ENCODE results near the gene NOTCH1.

The NOTCH1 gene

GRCh38 chr9:136470356-136470755 lies 75.5 kb downstream of the NOTCH1 start:
- DNase-seq, result no peak
- Mint-ChIP-seq H3K36me3 (ENCODE audit: low read depth) (peaks cover 36% of the 10 kb centered on the region), H3K27ac (peak overlapping the region; percentile 25), H3K27me3 (ENCODE audit: low read depth, poor library complexity) (no peaks in the 10 kb centered on the region), H3K9me3 (no peaks in the 10 kb centered on the region), H3K4me3 (no peak overlapping the region), H3K4me1 (peaks cover 7% of the 10 kb centered on the region)
- no peak for TF ChIP-seq CTCF (IDR thresholded peaks at IDR 0.05)

- DNase-seq, result no peak
- Mint-ChIP-seq H3K9me3 (no peaks in the 10 kb centered on the region), H3K4me3 (no peak overlapping the region), H3K27me3 (ENCODE audit: low read depth, poor library complexity) (no peaks in the 10 kb centered on the region), H3K27ac (no peak overlapping the region), H3K4me1 (peaks cover 7% of the 10 kb centered on the region), H3K36me3 (ENCODE audit: low read depth) (peaks cover 48% of the 10 kb centered on the region)
- no peak for TF ChIP-seq CTCF (IDR thresholded peaks at IDR 0.05)
Measured at GRCh38 chr9:136467766-136468165, 78.1 kb downstream of the NOTCH1 start.

- H3K4me1 Mint-ChIP-seq, result peaks cover 7% of the 10 kb centered on the region
- peaks cover 55% of the 10 kb centered on the region for H3K36me3 Mint-ChIP-seq (ENCODE audit: low read depth)
- TF ChIP-seq CTCF (IDR thresholded peaks at IDR 0.05), result no peak
- H3K4me3 Mint-ChIP-seq, result no peak overlapping the region
- no peaks in the 10 kb centered on the region for H3K27me3 Mint-ChIP-seq (ENCODE audit: low read depth, poor library complexity)
- H3K9me3 Mint-ChIP-seq, result no peaks in the 10 kb centered on the region
- no peak overlapping the region for H3K27ac Mint-ChIP-seq
- no peak for DNase-seq
Measured at GRCh38 chr9:136466155-136466541, 79.7 kb downstream of the NOTCH1 start.

- Mint-ChIP-seq H3K4me3 (no peak overlapping the region), H3K9me3 (no peaks in the 10 kb centered on the region), H3K27me3 (ENCODE audit: low read depth, poor library complexity) (no peaks in the 10 kb centered on the region), H3K27ac (no peak overlapping the region), H3K4me1 (peaks cover 7% of the 10 kb centered on the region), H3K36me3 (ENCODE audit: low read depth) (peaks cover 57% of the 10 kb centered on the region)
- TF ChIP-seq CTCF (IDR thresholded peaks at IDR 0.05), result no peak
- no peak for DNase-seq
Measured at GRCh38 chr9:136465500-136466154, 80.2 kb downstream of the NOTCH1 start.

GRCh38 chr9:136464241-136464640 lies 81.6 kb downstream of the NOTCH1 start:
- H3K4me3 Mint-ChIP-seq, result no peak overlapping the region
- H3K9me3 Mint-ChIP-seq, result no peaks in the 10 kb centered on the region
- no peak for DNase-seq
- no peak overlapping the region for H3K27ac Mint-ChIP-seq
- no peak for TF ChIP-seq CTCF (IDR thresholded peaks at IDR 0.05)
- H3K4me1 Mint-ChIP-seq, result no peaks in the 10 kb centered on the region
- H3K27me3 Mint-ChIP-seq (ENCODE audit: low read depth, poor library complexity), result no peaks in the 10 kb centered on the region
- peaks cover 56% of the 10 kb centered on the region for H3K36me3 Mint-ChIP-seq (ENCODE audit: low read depth)

- TF ChIP-seq CTCF (IDR thresholded peaks at IDR 0.05), result no peak
- Mint-ChIP-seq H3K4me3 (no peak overlapping the region), H3K36me3 (ENCODE audit: low read depth) (peaks cover 60% of the 10 kb centered on the region), H3K9me3 (no peaks in the 10 kb centered on the region), H3K4me1 (no peaks in the 10 kb centered on the region), H3K27ac (no peak overlapping the region), H3K27me3 (ENCODE audit: low read depth, poor library complexity) (no peaks in the 10 kb centered on the region)
- no peak for DNase-seq
Measured at GRCh38 chr9:136463578-136463977, 82.3 kb downstream of the NOTCH1 start.

Data from nephron progenitor cell (in vitro differentiated cells).